DOHH2 (cell line): ENCODE measurements around the gene BTBD10.

Experiments
- CTCF ChIP-seq: fragments of 200-600 bp; sonication (generic); IDR thresholded peaks from one replicate; pipeline ENCODE4 v1.5.1; 2014; ENCODE audit warnings: antibody characterized with exemption, mild to moderate bottlenecking, low read depth, low read length; ENCODE audit not compliant: poor library complexity, severe bottlenecking
- EZH2phosphoT487 ChIP-seq: fragments of 200-600 bp; sonication (generic); IDR thresholded peaks from 2 replicates; pipeline ENCODE4 v1.6.1; 2017; ENCODE audit warnings: borderline replicate concordance, mild to moderate bottlenecking, antibody characterized with exemption, low read length, moderate library complexity, mixed read lengths

GRCh38 chr11:13446444-13446843 is 16.6 kb downstream of the BTBD10 start:
- TF ChIP-seq CTCF (no peak), EZH2phosphoT487 (no peak)
